ENCODE results near the gene EPS15.

GRCh38 chr1:51515982-51516648 lies 3.0 kb downstream of the EPS15 start:
- TF ChIP-seq, protein P1, sequence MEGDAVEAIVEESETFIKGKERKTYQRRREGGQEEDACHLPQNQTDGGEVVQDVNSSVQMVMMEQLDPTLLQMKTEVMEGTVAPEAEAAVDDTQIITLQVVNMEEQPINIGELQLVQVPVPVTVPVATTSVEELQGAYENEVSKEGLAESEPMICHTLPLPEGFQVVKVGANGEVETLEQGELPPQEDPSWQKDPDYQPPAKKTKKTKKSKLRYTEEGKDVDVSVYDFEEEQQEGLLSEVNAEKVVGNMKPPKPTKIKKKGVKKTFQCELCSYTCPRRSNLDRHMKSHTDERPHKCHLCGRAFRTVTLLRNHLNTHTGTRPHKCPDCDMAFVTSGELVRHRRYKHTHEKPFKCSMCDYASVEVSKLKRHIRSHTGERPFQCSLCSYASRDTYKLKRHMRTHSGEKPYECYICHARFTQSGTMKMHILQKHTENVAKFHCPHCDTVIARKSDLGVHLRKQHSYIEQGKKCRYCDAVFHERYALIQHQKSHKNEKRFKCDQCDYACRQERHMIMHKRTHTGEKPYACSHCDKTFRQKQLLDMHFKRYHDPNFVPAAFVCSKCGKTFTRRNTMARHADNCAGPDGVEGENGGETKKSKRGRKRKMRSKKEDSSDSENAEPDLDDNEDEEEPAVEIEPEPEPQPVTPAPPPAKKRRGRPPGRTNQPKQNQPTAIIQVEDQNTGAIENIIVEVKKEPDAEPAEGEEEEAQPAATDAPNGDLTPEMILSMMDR (CRISPR knock-in tag; IDR thresholded peaks at IDR 0.05): no peak
- TF ChIP-seq MXD3 (CRISPR knock-in tag; IDR thresholded peaks at IDR 0.05): no peak
- TF ChIP-seq, protein P2, sequence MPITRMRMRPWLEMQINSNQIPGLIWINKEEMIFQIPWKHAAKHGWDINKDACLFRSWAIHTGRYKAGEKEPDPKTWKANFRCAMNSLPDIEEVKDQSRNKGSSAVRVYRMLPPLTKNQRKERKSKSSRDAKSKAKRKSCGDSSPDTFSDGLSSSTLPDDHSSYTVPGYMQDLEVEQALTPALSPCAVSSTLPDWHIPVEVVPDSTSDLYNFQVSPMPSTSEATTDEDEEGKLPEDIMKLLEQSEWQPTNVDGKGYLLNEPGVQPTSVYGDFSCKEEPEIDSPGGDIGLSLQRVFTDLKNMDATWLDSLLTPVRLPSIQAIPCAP (CRISPR knock-in tag; IDR thresholded peaks at IDR 0.05; ENCODE audit: low read depth): no peak
- TF ChIP-seq ADNP (CRISPR knock-in tag; IDR thresholded peaks at IDR 0.05): no peak
- TF ChIP-seq SRSF4 (IDR thresholded peaks at IDR 0.05; ENCODE audit: low read depth, low read length, poor library complexity, severe bottlenecking): no peak
- no peak for TF ChIP-seq SRF (IDR thresholded peaks at IDR 0.05; ENCODE audit: low read depth, low read length)
- no peak for TF ChIP-seq ZNF253 (CRISPR knock-in tag; IDR thresholded peaks at IDR 0.05; ENCODE audit: borderline replicate concordance)
- no peak for TF ChIP-seq ZNF136 (CRISPR knock-in tag; IDR thresholded peaks at IDR 0.05; ENCODE audit: low read depth)
- TF ChIP-seq POLR2A (IDR thresholded peaks at IDR 0.05; ENCODE audit: insufficient read depth in 1 of 2, low read depth in 2 of 2, low read length in 2 of 2): no peak
